CD4-positive, alpha-beta T cell treated with Interleukin-4 for 1 hour (primary cell): Measurements from ENCODE around the gene CNMD.

Experiments used
- DNase-seq, 2 donors: peaks; one replicate each; pipeline ENCODE4 v3.0.0-alpha.2; 2020 to 2022

CNMD gene

GRCh38 chr13:52677823-52678222 lies 61.8 kb downstream of the CNMD start:
- no peak for DNase-seq

GRCh38 chr13:52673465-52673864 lies 66.2 kb downstream of the CNMD start:
- no peak for DNase-seq

GRCh38 chr13:52670726-52671125 lies 68.9 kb downstream of the CNMD start:
- DNase-seq: no peak

GRCh38 chr13:52669677-52670076 lies 69.9 kb downstream of the CNMD start:
- DNase-seq: no peak

GRCh38 chr13:52665325-52665724 lies 74.3 kb downstream of the CNMD start:
- peak in 1 of 2 donors; percentile 36 for DNase-seq

- DNase-seq: no peak
Observed at GRCh38 chr13:52664272-52664671, 75.3 kb downstream of the CNMD start.

- DNase-seq: no peak
Observed at GRCh38 chr13:52659340-52659739, 80.3 kb downstream of the CNMD start.
